Measurements from ENCODE around the gene LRCH4. TPM values are rescaled to one million over a fixed set of nuclear protein-coding genes. Genes with fewer than 3 reads are reported as not detected.

The LRCH4 gene
- total and polyA plus RNA-seq, 2 of the 13 experiments (the other 11 are each of a cell fraction or from before 2014, with no cell fraction given) = 7.0 to 9.3 TPM

GRCh38 chr7:100538654-100539435, 47.1 kb downstream of the LRCH4 start, which contains the start of gene AGFG2 (continued):
- TF ChIP-seq ZNF546 (CRISPR knock-in tag; conservative IDR thresholded peaks at IDR 0.05) (no peak), IRF9 (CRISPR knock-in tag; IDR thresholded peaks at IDR 0.05; ENCODE audit: borderline replicate concordance) (peak; percentile 39; the same call in 1 of the 2 replicates), GPN1 (CRISPR knock-in tag; IDR thresholded peaks at IDR 0.05; ENCODE audit: borderline replicate concordance) (no peak), PRDM15 (CRISPR knock-in tag; IDR thresholded peaks at IDR 0.05) (no peak), FOXC1 (CRISPR knock-in tag; IDR thresholded peaks at IDR 0.05; ENCODE audit: borderline replicate concordance) (peak; percentile 79), ZIK1 (CRISPR knock-in tag; IDR thresholded peaks at IDR 0.05; ENCODE audit: borderline replicate concordance, low read depth) (no peak), MIER2 (CRISPR knock-in tag; IDR thresholded peaks at IDR 0.05) (no peak), ZNF556 (CRISPR knock-in tag; IDR thresholded peaks at IDR 0.05; ENCODE audit: borderline replicate concordance) (peak; percentile 63; the same call in 1 of the 2 replicates), ZFP91 (CRISPR knock-in tag; IDR thresholded peaks at IDR 0.05; ENCODE audit: borderline replicate concordance) (peak; percentile 64), ZNF777 (CRISPR knock-in tag; IDR thresholded peaks at IDR 0.05) (peak; percentile 42; the same call in 1 of the 2 replicates), HHEX (CRISPR knock-in tag; IDR thresholded peaks at IDR 0.05) (no peak), KDM5B (CRISPR knock-in tag; IDR thresholded peaks at IDR 0.05; ENCODE audit: borderline replicate concordance) (peak; percentile 54; the same call in 1 of the 2 replicates), GZF1 (CRISPR knock-in tag; IDR thresholded peaks at IDR 0.05) (no peak), SOX6 (IDR thresholded peaks at IDR 0.05) (no peak), SOX6 (CRISPR knock-in tag; IDR thresholded peaks at IDR 0.05) (peak; percentile 55; the same call in 1 of the 2 replicates), KAT7 (CRISPR knock-in tag; IDR thresholded peaks at IDR 0.05; ENCODE audit: borderline replicate concordance) (peak; percentile 76; the same call in 1 of the 2 replicates), CEBPG (CRISPR knock-in tag; IDR thresholded peaks at IDR 0.05) (no peak), ZNF333 (CRISPR knock-in tag; IDR thresholded peaks at IDR 0.05; ENCODE audit: borderline replicate concordance) (no peak), ZNF569 (CRISPR knock-in tag; IDR thresholded peaks at IDR 0.05; ENCODE audit: borderline replicate concordance) (no peak), ZNF768 (CRISPR knock-in tag; IDR thresholded peaks at IDR 0.05) (peak; percentile 52), FOXM1 (CRISPR knock-in tag; IDR thresholded peaks at IDR 0.05) (no peak), PBX3 (CRISPR knock-in tag; IDR thresholded peaks at IDR 0.05; ENCODE audit: borderline replicate concordance) (no peak)

All from HepG2 (cell line).